T-cell (primary cell): ENCODE results near the gene ZBTB40. TPM values are rescaled to one million over a fixed set of nuclear protein-coding genes. Genes with fewer than 3 reads are reported as not detected.

Source experiments
- ATAC-seq, 4 experiments: fragments of 200-7000 bp in 3 of 4; fragments of 150-1000 bp in 1 of 4; cut with Tn5 transposase; replicated peaks in 1 of 4; 1 replicate in 3 of 4; 2 replicates in 1 of 4; pipeline ENCODE4 v1.10.0; 2021; ENCODE audit warnings: moderate library complexity in 3 of 4, mild to moderate bottlenecking in 2 of 4, moderate number of reproducible peaks in 1 of 4
- CTCF ChIA-PET, 2 donors: fragments of 300-600 bp; sonication (Branson Sonifier 250); formaldehyde crosslinking; loops; one replicate each; lab custom pipeline; 2022; ENCODE audit warnings: antibody characterized with exemption in 2 of 2; lab: Charles Lee
- POLR2A ChIA-PET, 2 donors: fragments of 300-600 bp; sonication (Branson Sonifier 250); formaldehyde crosslinking; loops; one replicate each; lab custom pipeline; 2022; ENCODE audit warnings: antibody characterized with exemption in 2 of 2; lab: Charles Lee
- DNase-seq, 35 experiments: peaks; one replicate each; pipeline versions ENCODE4 v3.0.0 to v3.0.0-alpha.2; 2013 to 2023
- H3K27ac ChIP-seq: one replicate; pipeline ENCODE4 v1.5.1; 2013; ENCODE audit warnings: low read length
- H3K27me3 ChIP-seq, 2 experiments: replicated peaks in 1 of 2; 1 replicate in 1 of 2; 2 replicates in 1 of 2; pipeline versions ENCODE4 v1.6.1 to v1.7.0; 2013; ENCODE audit warnings: low read length in 1 of 2, mixed read lengths in 1 of 2; ENCODE audit not compliant: control insufficient read depth in 2 of 2, insufficient read depth in 2 of 2; ENCODE audit errors: extremely low read depth in 1 of 2
- H3K36me3 ChIP-seq, 2 donors: 1 replicate in 1 of 2; 2 replicates in 1 of 2; pipeline versions ENCODE4 v1.6.1 to v1.7.0; 2013; ENCODE audit warnings: low read length in 1 of 2; ENCODE audit not compliant: control insufficient read depth in 2 of 2, insufficient read depth in 1 of 2; ENCODE audit errors: extremely low read depth in 1 of 2
- H3K4me1 ChIP-seq, 2 experiments: 1 replicate in 1 of 2; 2 replicates in 1 of 2; pipeline versions ENCODE4 v1.6.1 to v1.7.0; 2013; ENCODE audit warnings: low read length in 2 of 2, mixed read lengths in 1 of 2; ENCODE audit not compliant: insufficient read depth in 2 of 2, control insufficient read depth in 1 of 2; ENCODE audit errors: extremely low read depth in 1 of 2
- H3K4me3 ChIP-seq, 2 donors: 1 replicate in 1 of 2; 2 replicates in 1 of 2; pipeline versions ENCODE4 v1.5.1 to v1.7.0; 2013; ENCODE audit warnings: mild to moderate bottlenecking in 2 of 2, low read length in 1 of 2, moderate library complexity in 1 of 2; ENCODE audit not compliant: control insufficient read depth in 1 of 2; ENCODE audit errors: extremely low read depth in 1 of 2
- H3K9me3 ChIP-seq: 2 replicates; pipeline ENCODE4 v1.7.0; 2013
- H3K27ac Mint-ChIP-seq, 2 donors: one replicate each; pipeline ENCODE4 v1.8.0; 2020 to 2021; ENCODE audit warnings: mild to moderate bottlenecking in 2 of 2, mixed read lengths in 2 of 2
- H3K27me3 Mint-ChIP-seq, 2 donors: one replicate each; pipeline ENCODE4 v1.8.0; 2021 to 2022; ENCODE audit warnings: mixed read lengths in 2 of 2
- H3K36me3 Mint-ChIP-seq: one replicate; pipeline ENCODE4 v1.8.0; 2021; ENCODE audit warnings: mixed read lengths
- H3K4me1 Mint-ChIP-seq, 3 donors: one replicate each; pipeline ENCODE4 v1.8.0; 2020 to 2022; ENCODE audit warnings: mixed read lengths in 3 of 3, mild to moderate bottlenecking in 1 of 3
- H3K4me3 Mint-ChIP-seq, 3 donors: one replicate each; pipeline ENCODE4 v1.8.0; 2020 to 2022; ENCODE audit warnings: mild to moderate bottlenecking in 3 of 3, mixed read lengths in 3 of 3, moderate library complexity in 3 of 3
- H3K9me3 Mint-ChIP-seq, 3 donors: one replicate each; pipeline ENCODE4 v1.8.0; 2020 to 2022; ENCODE audit warnings: mixed read lengths in 3 of 3
- WGBS: methylation state at CpG from one replicate; pipeline ENCODE4 v1.1.5; 2013; ENCODE audit warnings: missing lambda C conversion rate; ENCODE audit not compliant: insufficient coverage; 5-methylcytosine and 5-hydroxymethylcytosine counted together
- total RNA-seq, 35 experiments: library from RNA in 6 of 35; stranded (reverse) in 6 of 35; fragments of 120-200 nt in 1 of 35; gene quantifications; one replicate each; pipeline versions ENCODE4 v1.2.1 to v1.2.4 and lab custom pipeline; 2013 to 2026

The ZBTB40 gene
- total RNA-seq, 5 donors from 2014 or later (not counting 1 experiment from before 2014, with no cell fraction given), result 42.6 to 62.9 (median 54.1) TPM

DNA sequence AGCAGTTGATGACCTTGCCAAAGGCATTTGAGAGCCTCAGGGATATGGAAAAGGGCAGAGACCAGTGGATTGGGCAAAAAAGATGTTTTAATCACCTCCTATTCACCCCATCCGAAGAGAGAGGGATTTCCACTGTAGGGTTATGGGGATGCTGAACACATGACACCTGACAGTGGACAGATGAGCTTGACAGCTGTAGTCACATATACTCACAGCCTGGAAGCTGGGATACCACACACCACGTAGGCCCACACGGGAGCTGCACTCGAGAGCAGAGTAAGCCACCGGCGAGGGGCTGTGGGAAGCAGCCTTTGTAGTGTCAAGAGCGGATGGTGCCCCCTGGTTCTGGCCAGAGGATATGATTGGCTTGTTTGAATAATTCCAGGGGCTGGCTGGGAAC lies 20.0 kb downstream of the ZBTB40 start:
- H3K4me1 Mint-ChIP-seq, result peaks cover 39 to 58% (median 46%) of the 10 kb centered on the region in 3 donors
- no peaks in the 10 kb centered on the region for H3K9me3 Mint-ChIP-seq
- H3K27ac Mint-ChIP-seq, result no peak overlapping the region
- H3K9me3 ChIP-seq, result no peaks in the 10 kb centered on the region
- DNase-seq (no peak), ATAC-seq (no peak)
- no peak overlapping the region for H3K4me3 Mint-ChIP-seq
- H3K27ac ChIP-seq, result no peak overlapping the region
- ChIA-PET POLR2A (no interaction called here), CTCF (interaction anchor here in 1 of 2 donors (0.6 kb wide), 1 partner anchor 956 kb away, joined by 3 read pairs; no protein-coding TSS in a partner anchor)
- H3K4me1 ChIP-seq, result no peaks in the 10 kb centered on the region
- H3K27me3 Mint-ChIP-seq, result no peaks in the 10 kb centered on the region
- no peaks in the 10 kb centered on the region for H3K36me3 ChIP-seq
- WGBS, result 100% methylated on average over 3 of the region's 7 CpGs
- peaks cover 9% of the 10 kb centered on the region for H3K36me3 Mint-ChIP-seq
- H3K4me3 ChIP-seq, result no peak overlapping the region
- no peaks in the 10 kb centered on the region for H3K27me3 ChIP-seq

DNA sequence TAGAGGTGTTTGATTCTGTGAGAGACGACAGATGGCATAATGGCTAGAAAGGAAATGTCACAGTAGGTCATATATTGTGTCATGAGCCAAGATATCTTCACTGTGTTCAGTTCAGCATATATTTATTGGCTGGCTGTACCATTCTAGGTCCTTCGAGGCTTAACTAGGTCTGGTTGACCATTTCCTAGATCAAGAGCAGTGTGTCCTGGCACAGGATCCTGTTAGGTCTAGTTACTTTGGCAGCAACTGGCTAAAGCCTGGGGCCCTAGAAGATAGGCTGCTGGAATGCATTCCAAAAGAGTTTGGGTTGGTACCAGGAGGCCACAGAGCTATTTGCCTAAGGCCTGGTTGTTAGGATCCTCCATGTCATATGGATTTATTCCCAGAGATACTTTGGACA lies 20.9 kb downstream of the ZBTB40 start:
- POLR2A ChIA-PET, result no interaction called here

DNA sequence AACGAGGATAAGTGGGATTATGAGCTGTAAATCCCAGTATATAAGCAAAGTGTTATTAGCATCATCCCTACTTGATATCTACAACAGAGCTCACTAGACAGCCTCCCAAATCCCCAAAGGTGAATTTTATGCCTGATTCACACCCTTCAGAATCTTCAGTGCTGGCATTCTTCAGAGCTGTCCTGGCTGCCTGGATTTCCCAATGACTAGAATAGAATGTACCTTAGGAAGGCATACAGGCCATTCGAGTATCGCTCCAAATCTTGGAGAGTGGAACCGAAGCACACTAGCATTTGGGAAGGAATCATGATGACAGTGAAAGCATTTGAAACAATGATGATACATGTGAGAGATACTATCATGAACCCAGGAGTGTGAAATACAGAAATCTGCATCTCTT lies 22.3 kb downstream of the ZBTB40 start:
- peaks cover 29 to 54% (median 34%) of the 10 kb centered on the region in 3 donors for H3K4me1 Mint-ChIP-seq
- no peak overlapping the region for H3K27ac Mint-ChIP-seq
- H3K9me3 Mint-ChIP-seq, result peaks cover 0 to 3% (median under 1%) of the 10 kb centered on the region in 3 donors
- DNase-seq, result no peak
- ChIA-PET POLR2A (interaction anchor here in 1 of 2 donors (0.7 kb wide), 1 partner anchor 10 kb away, joined by 3 read pairs; no protein-coding TSS in a partner anchor), CTCF (no interaction called here)
- H3K9me3 ChIP-seq, result no peaks in the 10 kb centered on the region
- H3K4me3 ChIP-seq, result no peak overlapping the region
- no peak overlapping the region for H3K4me3 Mint-ChIP-seq
- WGBS, result no CpG with 5 or more reads among the region's 4 CpGs
- no peaks in the 10 kb centered on the region for H3K27me3 ChIP-seq
- H3K36me3 ChIP-seq, result no peaks in the 10 kb centered on the region
- no peaks in the 10 kb centered on the region for H3K27me3 Mint-ChIP-seq
- no peak for ATAC-seq
- peaks cover 17% of the 10 kb centered on the region for H3K36me3 Mint-ChIP-seq
- no peaks in the 10 kb centered on the region for H3K4me1 ChIP-seq
- H3K27ac ChIP-seq, result no peak overlapping the region

More for the DNA sequence above, 20.9 kb downstream of the ZBTB40 start:
- DNase-seq (no peak), ATAC-seq (no peak)
- no peaks in the 10 kb centered on the region for H3K9me3 ChIP-seq
- H3K27me3 Mint-ChIP-seq, result no peaks in the 10 kb centered on the region
- no peaks in the 10 kb centered on the region for H3K27me3 ChIP-seq
- H3K36me3 ChIP-seq, result no peaks in the 10 kb centered on the region
- H3K4me1 Mint-ChIP-seq, result peaks cover 35 to 53% (median 43%) of the 10 kb centered on the region in 3 donors
- H3K4me1 ChIP-seq, result no peaks in the 10 kb centered on the region
- H3K9me3 Mint-ChIP-seq, result no peaks in the 10 kb centered on the region
- H3K27ac ChIP-seq, result no peak overlapping the region
- H3K4me3 Mint-ChIP-seq, result no peak overlapping the region
- CTCF ChIA-PET, result no interaction called here
- peaks cover 11% of the 10 kb centered on the region for H3K36me3 Mint-ChIP-seq
- no peak overlapping the region for H3K27ac Mint-ChIP-seq
- H3K4me3 ChIP-seq, result no peak overlapping the region
- WGBS, result 95% methylated on average over 2 of the region's 2 CpGs

DNA sequence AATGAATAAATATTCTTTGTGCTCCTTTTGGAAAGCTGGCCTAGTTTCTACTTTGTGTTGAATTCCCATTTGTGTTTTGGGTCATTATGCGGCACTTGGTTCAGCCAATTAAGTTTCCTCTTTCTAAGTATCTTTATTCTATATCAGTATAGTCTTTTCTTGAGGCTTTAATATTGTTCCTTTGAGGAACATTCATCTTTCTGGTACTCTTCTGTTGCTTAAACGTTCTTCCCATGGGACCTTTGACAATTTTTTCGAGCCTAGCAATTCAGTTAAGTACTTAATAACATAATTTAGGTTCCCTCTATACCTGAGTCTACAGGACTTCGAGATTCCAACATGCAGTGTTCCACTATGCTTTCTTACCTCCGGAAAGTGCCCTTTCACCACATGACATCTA lies 24.9 kb downstream of the ZBTB40 start:
- Mint-ChIP-seq H3K27me3 (no peaks in the 10 kb centered on the region), H3K27ac (no peak overlapping the region), H3K4me3 (no peak overlapping the region), H3K4me1 (peaks cover 32 to 56% (median 36%) of the 10 kb centered on the region in 3 donors), H3K36me3 (peaks cover 38% of the 10 kb centered on the region), H3K9me3 (peaks cover 0 to 9% (median 3%) of the 10 kb centered on the region in 3 donors)
- Histone ChIP-seq H3K9me3 (no peaks in the 10 kb centered on the region), H3K4me3 (no peak overlapping the region), H3K4me1 (no peaks in the 10 kb centered on the region), H3K27me3 (no peaks in the 10 kb centered on the region), H3K36me3 (no peaks in the 10 kb centered on the region), H3K27ac (no peak overlapping the region)
- no peak for ATAC-seq
- ChIA-PET POLR2A (no interaction called here), CTCF (interaction anchor here in 1 of 2 donors (1.0 kb wide), 1 partner anchor 12 kb away, joined by 3 read pairs; no protein-coding TSS in a partner anchor)
- no peak for DNase-seq
- WGBS, result 92% methylated on average over 2 of the region's 5 CpGs

DNA sequence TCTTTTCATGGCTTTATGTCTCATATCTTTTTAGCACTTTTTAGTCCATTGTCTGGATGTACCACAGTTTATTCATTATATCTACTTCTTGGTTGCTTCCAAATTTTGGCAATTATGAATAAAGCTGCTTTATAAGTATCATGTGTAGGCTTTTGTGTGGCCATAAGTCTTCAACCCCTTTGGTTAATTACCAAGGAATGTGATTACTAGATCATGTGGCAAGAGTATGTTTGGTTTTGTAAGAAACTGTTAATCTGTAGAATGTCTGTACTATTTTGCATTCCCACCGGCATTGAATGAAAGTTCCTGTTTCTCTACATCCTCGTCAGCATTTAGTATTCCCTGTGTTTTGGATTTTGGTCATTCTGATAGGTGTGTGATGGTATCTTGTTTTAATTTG lies 31.5 kb downstream of the ZBTB40 start:
- Histone ChIP-seq H3K36me3 (no peaks in the 10 kb centered on the region), H3K27me3 (no peaks in the 10 kb centered on the region), H3K4me3 (no peak overlapping the region), H3K9me3 (no peaks in the 10 kb centered on the region), H3K4me1 (no peaks in the 10 kb centered on the region), H3K27ac (no peak overlapping the region)
- CTCF ChIA-PET, result no interaction called here
- Mint-ChIP-seq H3K27ac (no peak overlapping the region), H3K9me3 (peaks cover 6 to 36% (median 22%) of the 10 kb centered on the region in 3 donors), H3K4me1 (peaks cover 45 to 49% (median 48%) of the 10 kb centered on the region in 3 donors), H3K36me3 (peaks cover 49% of the 10 kb centered on the region), H3K4me3 (no peak overlapping the region), H3K27me3 (no peaks in the 10 kb centered on the region)
- no CpG with 5 or more reads among the region's 2 CpGs for WGBS
- POLR2A ChIA-PET, result no interaction called here
- DNase-seq (no peak), ATAC-seq (no peak)

DNA sequence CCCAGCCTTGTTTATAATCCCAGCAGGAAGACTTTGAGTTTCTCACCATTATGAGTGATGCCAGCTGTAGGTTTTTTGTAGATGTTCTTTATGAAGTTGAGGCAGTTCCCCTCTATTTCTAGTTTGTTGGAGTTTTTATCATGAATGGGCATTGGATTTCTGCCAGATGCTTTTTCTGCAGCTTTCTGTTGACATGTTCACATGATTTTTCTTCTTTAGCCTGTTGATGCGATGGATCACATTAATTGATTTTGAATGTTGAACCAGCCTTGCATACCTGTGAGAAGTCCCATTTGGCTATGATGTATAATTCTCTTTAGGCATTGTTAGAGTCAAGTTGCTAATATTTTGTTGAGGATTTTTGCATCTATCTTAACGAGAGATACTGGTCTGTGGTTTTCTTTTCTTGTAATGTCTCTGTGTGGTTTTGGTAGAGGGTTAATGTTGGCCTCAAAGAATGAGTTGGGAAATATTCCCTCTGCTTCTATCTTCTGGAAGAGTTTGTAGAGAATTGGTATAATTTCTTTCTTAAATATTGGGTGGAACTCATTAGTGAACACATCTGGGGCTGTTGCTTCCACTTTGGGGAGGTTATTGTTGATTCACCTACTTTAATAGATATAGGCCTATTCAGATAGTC lies 33.2 kb downstream of the ZBTB40 start:
- H3K27ac ChIP-seq, result no peak overlapping the region
- H3K36me3 ChIP-seq, result peaks cover 0 to 2% of the 10 kb centered on the region in 2 donors
- ATAC-seq (no peak), DNase-seq (no peak)
- no peak overlapping the region for H3K27ac Mint-ChIP-seq
- 88% methylated on average over 1 of the region's 2 CpGs for WGBS
- no peaks in the 10 kb centered on the region for H3K27me3 ChIP-seq
- no peaks in the 10 kb centered on the region for H3K4me1 ChIP-seq
- POLR2A ChIA-PET, result no interaction called here
- H3K4me3 Mint-ChIP-seq, result no peak overlapping the region
- H3K9me3 Mint-ChIP-seq, result peaks cover 6 to 27% (median 22%) of the 10 kb centered on the region in 3 donors
- H3K36me3 Mint-ChIP-seq, result peaks cover 41% of the 10 kb centered on the region
- CTCF ChIA-PET, result no interaction called here
- peaks cover 45 to 48% (median 48%) of the 10 kb centered on the region in 3 donors for H3K4me1 Mint-ChIP-seq
- no peaks in the 10 kb centered on the region for H3K27me3 Mint-ChIP-seq
- H3K9me3 ChIP-seq, result no peaks in the 10 kb centered on the region
- H3K4me3 ChIP-seq, result no peak overlapping the region
